HL-60/S4 treated with phorbol 12-myristate 13-acetate at 8.2 ng/mL for 4 days and 3 days (cell line): ENCODE measurements around the gene ATG7.

Source experiments
- in situ Hi-C: fragments of 300-500 bp; cut with MboI; formaldehyde crosslinking; loops from 2 replicates; pipeline ENCODE4 v1.15.0; 2022; ENCODE audit warnings: low sequenced_read_pairs

Gene ATG7

DNA sequence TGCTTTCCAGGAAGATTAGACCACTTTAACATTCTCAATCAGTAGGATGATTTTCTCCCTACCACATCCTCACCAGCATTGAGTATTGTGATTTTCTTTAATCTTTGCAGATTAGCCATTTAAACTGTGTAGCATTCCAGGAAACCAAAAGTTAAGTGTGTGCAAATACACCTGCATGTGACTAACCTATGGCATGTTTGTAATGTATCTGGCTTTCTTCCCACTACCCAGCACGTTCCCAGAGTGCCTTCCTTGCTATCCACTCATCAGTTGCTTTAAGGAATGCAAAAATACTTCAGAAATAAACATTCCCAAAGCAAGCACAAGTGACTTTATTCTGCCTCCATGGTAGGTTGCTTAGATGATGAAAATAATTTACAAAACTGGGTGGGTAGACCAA lies 74.2 kb downstream of the ATG7 start:
- in situ Hi-C loops: loop anchor here (25.0 kb wide), 1 partner anchor 109 kb away; no protein-coding TSS in a partner anchor

DNA sequence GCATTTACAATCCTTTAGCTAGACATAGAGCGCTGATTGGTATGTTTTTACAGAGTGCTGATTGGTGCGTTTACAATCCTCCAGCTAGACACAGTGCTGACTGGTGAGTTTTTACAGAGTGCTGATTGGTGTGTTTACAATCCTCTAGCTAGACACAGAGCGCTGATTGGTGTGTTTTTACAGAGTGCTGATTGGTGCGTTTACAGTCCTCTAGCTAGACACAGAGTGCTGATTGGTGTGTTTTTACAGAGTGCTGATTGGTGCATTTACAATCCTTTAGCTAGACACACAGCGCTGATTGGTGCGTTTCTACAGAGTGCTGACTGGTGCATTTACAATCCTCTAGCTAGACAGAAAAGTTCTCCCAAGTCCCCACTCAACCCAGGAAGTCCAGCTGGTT lies 76.7 kb downstream of the ATG7 start:
- in situ Hi-C loops: loop anchor here (25.0 kb wide), 1 partner anchor 112 kb away; no protein-coding TSS in a partner anchor

DNA sequence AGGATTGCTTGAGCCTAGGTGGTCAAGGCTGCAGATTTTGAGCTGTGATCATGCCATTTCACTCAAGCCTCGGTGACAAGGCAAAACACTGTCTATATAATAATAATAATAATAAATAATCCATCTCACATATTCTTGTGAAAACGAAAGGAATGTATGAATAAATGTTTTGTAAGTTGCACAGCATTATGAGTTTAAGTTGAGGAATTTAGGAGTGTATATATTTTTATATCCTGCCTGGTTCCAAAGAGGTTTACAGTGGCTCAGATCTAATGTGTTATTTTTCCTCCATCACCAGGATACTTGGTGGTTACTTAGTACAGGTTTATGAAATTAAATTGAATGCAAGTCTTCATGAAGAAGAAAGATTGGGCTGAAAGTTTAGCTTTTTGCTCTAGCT lies 77.2 kb downstream of the ATG7 start:
- in situ Hi-C loops: loop anchor here (25.0 kb wide), 1 partner anchor 112 kb away; no protein-coding TSS in a partner anchor

DNA sequence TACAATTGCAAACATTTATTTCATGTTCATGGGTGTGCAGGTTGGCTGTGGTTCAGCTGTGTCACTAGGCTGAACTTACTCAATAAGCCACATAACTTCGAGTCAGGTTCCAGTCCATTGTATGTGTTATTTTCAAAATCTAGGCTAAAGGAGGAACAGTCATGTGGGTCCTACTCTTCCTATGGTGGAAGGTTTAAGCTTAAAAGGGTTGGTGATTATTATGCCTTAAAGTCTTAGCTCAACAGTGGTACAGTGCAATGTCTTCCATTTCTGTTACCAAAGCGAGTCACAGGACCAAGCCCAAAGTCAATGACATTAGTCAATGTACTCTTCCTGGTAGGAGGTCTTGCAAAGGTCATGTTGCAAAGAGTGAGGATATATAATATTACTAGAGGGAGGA lies 78.2 kb downstream of the ATG7 start:
- in situ Hi-C loops: no loop called here

DNA sequence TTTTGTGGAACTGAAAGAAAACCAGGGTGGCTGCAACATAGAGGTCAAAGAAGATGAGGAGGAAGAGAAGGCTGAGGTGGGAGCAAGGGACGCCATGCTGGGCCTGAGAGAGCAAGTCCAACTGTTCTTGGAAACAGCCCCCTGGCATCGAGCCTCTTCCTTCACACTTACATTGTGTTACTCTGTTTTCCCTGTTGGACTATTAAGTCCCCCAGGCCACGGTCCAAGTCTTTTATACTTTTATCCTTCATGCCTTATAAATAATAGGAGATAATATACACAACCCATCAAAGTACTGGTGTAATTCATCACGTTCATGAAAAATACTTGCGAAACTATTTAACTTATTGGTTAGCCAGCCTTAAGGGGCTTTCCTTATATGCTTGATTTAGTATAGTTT lies 79.3 kb downstream of the ATG7 start:
- in situ Hi-C loops: no loop called here

DNA sequence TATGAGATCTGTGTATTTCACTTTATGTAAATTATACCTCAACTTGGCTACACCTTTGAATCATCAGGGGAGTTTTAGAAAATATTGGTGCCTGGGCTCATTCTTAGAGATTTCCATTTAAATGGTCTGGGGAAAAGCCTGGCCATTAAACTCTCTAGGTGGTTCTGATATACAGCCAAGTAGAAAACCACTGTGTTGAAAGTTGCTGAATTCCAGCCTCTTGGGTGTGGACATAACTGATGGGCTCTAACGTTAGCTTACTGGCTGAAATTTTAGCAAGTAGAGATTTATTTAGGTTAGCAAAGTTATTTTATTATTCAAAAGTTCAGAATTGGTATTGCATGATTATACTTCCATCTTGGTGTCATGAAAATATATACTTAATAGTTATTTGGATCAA lies 84.1 kb downstream of the ATG7 start:
- in situ Hi-C loops: no loop called here

DNA sequence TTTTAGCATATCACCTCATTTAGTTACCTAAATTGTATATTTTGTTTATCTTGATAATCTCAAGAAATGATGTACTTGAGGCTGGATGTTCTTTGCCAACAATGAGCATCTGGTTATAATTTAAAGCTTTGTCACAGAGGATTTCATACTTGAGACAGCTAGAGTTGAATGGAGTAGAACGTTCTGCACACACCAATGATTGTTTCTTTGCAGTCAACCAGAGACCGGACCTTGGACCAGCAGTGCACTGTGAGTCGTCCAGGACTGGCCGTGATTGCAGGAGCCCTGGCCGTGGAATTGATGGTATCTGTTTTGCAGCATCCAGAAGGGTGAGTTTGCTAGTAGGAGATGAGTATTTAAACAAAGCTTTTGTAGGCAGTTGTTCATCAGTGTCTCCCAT lies 90.4 kb downstream of the ATG7 start:
- in situ Hi-C loops: no loop called here

DNA sequence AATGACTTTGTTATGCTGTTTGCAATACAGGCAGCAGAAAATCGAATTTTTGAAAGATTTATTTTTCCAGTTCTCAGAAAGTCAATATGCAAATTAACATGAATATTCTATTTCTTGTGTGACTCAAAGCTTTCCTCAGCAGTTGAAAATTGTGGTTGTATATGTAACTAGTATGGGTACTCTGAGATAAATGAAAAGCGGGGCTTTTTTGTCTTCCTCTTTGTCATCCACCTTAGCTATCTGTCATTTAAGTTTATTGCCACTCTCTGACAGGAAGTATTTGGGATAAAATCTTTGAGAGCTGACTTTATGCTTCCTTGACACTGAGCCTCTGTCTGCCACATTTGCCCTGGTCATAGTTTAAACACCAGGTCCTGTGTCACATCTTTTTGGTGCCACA lies 91.5 kb downstream of the ATG7 start:
- in situ Hi-C loops: no loop called here

DNA sequence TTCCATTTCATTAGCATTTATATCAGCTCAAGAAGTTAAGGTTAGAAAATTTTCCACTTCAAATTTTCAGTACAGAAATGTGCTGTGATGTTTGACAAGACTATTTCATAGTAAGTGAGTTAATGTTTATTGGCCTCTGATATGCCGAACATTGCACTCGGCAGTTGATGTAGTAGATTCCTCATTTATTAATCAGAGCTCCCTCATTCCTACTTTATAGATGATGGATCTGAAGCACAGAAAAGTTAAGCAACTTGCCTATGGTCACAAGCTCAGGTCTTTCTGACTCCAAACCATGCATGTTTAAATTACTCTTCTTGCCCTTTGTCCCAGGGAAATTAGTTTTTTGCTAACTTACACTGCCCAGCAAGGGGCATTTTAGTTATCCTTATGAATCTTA lies 92.0 kb downstream of the ATG7 start:
- in situ Hi-C loops: no loop called here

DNA sequence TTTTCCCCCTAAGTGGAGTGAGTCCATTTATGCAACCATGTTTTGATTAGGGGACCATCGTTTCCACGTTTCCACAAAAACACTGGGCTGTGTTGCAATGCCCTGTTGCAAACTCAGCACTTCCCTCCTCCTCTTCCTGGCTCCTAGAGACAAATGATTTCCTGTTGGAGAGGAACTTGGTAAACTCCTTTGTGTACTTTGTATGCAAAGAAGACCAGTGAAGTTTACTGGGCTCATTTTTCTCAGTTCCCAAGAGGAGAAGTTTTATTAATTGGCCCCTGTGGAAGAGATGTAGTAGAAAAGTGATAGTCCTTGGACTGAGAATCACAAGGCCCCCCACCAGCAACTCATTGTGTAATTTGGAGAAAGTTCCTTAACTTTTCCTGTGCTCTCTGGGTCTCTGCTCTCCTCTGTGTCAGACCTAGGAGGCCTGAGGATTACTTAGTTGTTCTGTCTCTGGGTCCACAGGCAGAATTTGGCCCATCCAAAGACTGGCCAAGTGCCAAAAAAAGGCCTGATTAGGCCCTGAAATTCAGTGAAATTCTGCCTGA lies 95.0 kb downstream of the ATG7 start:
- in situ Hi-C loops: no loop called here

DNA sequence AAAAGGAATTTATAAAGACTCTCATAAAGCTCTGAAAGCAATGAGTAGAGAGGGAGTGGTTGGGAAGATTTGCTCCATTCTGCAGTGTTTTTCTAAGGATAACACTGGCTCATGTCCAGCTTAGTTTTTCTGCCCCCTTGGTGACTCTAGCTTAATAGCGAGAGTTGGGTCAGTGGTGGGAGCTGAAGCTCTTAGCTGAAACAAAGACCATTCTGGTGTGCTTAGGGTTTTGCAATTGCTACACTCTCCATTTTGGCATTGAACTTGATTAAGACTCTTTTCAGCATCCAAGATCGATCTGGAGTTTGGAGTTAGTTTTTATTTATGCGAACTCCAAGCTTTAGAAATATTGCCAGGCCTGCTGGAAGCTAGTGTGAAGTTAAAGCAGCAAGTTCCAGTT lies 98.0 kb downstream of the ATG7 start:
- in situ Hi-C loops: no loop called here

DNA sequence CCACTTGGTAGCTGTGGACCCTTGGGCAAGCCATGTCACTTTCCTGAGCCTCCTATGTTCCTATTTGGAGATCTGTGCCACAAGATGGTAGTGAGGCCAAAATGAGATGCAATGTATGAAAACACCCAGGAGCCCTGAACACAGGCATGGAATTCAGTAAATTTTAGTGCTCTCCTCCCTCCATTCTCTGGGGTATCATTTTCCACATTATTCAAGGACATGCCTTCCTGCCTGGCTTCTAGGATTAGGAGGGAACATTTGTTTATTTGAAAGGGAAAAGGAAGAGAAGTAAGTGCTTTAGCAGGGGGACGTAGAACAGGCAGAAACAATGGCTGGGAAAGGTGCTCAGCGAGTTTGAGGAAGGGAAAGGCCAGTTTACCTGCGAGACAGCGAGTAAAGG lies 98.8 kb downstream of the ATG7 start:
- in situ Hi-C loops: no loop called here

DNA sequence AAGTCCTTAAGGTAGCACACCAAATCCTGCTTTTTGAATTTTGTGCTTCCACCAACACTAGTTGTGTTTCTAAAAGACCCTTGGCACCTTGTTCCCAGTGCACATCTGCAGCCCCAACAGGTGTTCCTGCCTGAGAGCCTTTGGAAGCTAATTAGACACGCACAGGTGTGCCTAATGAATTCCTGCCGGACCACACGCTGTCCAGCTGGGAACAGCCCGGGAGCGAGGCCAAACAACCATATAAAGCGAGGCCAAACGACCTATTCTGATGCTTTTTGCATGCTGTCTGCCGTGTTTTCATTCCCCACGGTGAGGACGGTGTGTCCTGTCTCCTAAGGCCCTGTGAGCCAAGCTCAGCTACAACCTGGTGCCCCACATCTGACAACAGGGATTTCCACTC lies 99.5 kb downstream of the ATG7 start:
- in situ Hi-C loops: no loop called here

DNA sequence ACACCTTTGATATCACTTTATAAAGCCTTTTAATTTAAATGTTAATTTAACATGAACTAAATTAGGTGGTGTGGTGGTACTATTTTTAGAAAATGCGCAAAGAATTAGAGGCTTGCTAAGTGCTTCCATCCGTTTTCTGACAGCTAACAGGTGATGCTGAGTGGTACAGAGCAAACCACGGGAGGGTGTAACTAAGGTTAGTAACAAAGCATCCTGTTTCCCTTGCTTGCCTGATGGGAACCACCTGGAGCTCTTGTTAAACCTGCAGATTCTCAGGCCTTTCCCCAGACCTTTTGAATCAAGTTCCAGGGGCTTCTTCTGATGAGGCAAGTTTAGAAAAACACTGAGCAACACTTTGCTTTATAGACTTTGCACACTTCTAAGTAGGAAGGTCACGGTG lies 101.0 kb downstream of the ATG7 start:
- in situ Hi-C loops: no loop called here

DNA sequence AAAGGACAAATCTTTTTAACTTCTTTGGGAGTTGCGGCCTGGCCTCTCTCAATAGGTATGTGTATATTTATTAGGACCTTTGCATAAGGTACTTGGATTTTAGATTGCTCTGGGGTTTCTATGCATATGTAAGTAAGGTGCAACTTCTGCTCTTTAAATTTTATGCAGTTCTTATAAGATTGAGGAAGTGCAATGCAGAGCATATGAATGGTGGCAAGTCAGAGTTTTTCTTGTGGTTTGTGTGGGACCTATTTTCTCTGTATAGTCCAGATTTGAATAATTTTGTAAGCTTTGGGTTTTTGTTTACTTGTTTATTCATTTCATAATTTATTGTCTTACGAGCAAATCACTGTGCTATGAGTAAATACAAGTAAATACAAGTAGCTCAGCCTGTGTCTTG lies 101.5 kb downstream of the ATG7 start:
- in situ Hi-C loops: no loop called here

DNA sequence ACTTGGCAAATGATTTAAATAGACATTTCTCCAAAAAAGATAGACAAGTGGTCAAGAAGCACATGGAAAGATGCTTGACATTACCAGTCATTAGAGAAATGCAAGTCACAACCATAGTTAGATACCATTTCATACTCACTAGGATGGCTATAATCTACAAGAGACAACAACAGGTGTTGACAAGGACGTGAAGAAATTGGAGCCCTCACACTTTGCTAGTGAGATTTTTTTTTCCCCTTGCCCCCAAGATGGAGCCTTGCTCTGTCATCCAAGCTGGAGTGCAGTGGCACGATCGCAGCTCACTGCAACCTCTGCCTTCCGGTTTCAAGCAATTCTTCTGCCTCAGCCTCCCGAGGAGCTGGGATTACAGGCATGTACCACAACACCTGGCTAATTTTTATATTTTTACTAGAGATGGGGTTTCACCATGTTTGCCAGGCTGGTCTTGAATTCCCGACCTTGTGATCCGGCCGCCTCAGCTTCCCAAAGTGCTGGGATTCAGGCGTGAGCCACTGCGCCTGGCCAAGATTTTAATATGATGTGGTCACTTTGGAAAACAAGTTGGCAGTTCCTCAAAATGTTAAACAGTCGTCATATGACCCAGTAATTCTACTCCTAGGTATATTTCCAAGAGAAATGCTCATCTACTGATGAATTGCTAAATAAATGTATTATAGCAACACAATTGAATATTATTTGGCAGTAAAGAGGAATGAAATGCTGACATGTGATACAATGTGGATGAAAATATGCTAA lies 103.3 kb downstream of the ATG7 start:
- in situ Hi-C loops: no loop called here

DNA sequence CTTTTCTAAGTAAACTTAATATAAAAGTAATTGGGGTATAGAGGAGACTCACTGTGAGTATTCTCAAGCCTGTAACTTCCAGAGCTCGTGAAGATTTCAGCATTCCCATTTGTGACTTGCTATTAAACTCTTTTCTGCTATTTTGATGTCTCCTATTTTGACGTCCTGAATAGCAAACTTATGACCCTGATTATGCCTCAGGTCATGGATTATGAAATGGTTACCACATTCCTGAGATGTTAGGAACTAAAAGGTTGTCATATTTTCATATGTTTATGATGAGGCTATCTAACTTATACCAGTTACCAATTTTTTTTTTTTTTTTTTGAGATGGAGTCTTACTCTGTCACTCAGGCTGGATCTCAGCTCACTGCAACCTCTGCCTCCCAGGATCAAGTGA lies 105.5 kb downstream of the ATG7 start:
- in situ Hi-C loops: no loop called here

DNA sequence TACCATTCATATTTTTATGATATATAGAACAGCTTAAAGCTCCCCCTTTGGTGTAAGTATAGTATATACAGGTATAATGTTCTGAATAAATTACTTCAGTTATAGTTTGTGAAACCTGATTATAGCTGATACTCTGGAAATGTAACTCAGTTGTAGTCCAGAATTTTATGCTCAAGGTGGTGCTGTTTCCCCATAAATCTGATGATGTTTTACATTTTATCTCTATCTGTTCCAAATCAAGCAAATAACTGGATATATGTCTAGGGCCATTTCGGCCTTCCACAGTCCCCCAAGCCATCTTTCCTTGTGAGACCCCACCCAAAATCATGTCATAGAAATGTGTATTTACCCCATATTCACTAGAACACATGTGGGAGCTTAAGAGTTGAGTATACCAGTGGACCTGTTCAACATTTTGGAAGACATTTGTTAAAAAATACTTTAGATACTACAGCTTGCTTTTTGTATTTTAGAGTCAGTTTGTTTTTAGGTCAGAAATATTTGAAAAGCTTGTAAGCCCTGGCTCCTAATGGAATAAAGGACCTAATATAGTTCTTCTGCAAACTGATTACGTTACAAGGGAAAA lies 107.1 kb downstream of the ATG7 start:
- in situ Hi-C loops: no loop called here

DNA sequence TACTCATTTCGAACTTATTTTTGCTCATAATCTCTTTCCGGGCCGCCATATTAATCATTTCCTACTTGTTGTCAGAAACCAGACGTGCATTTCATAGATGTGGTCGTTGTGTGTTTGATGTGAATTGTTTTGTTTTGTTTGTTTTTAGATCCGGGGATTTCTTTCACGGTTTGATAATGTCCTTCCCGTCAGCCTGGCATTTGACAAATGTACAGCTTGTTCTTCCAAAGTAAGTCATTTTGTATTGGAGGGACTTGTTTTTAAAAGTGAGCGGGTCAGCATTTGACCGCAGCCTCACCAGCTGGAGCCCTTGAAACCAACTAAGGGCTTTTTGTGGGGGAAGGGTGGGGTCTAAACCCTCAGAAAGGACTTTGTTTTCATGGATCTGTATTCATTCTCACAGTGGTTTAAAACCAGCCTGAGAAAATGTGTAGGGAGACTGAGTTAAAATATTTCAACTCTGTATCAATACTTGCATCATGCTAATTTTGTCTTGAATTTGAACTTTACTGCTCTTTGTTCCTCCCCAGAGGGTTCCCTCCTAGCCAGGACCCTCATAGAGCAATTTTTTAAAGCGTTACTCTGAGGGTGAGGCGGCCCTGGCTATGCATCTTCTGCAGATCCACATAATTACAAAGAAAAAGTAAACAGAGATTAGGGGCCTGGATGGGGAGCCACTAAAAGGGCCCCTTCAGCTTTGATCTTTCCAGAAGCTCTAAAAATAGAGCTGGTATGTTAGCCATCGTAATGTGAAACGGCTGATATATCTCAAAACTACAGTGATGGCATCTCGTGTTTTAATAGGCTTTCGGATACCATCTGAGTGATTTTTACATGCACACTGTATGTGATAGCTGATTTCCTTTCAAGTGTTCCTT lies 107.9 kb downstream of the ATG7 start:
- in situ Hi-C loops: loop anchor here (10.0 kb wide), 1 partner anchor 275 kb away; no protein-coding TSS in a partner anchor

DNA sequence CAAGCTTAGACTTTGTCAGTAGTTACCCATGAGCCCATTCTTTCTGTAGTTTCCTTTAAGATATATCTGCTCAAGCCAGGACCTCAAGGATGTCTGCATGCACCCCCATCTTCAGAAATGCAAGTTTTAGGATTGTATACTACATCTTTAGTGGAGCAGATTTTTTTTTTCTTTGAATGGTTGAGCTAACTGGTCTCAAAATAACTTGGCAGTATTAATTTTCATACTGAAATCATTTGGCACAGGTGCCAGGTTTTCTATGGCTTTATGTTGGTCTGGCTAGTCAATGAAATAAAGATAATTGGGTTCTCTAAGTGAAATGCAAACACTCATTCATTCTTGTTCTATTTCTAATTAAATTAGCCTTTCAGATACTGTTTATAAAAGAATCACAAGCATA lies 108.9 kb downstream of the ATG7 start:
- in situ Hi-C loops: loop anchor here (10.0 kb wide), 1 partner anchor 274 kb away; no protein-coding TSS in a partner anchor

DNA sequence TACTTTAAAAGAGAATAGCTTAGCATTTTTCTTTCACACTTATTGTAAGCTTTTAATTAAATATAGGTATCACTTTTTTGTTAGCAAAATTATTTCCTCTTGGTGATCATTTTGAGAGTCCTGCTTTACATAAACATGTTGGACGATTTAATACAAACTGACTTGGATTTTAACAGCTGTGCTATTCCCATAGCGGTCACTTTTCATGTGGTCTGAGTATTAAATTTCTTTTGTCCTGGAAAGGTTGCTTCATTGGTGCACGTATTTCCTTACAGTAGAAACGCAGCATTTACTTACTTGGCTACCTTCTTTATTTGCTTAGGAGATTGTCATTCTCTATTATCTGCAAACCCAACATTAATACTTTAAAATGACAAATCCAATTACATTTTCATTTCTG lies 109.4 kb downstream of the ATG7 start:
- in situ Hi-C loops: loop anchor here (10.0 kb wide), 1 partner anchor 273 kb away; no protein-coding TSS in a partner anchor
